Putamen (tissue), 1 donor: ENCODE results near the gene PTPRD.

ENCODE experiments used
- DNase-seq: peaks from one replicate; pipeline ENCODE4 v3.0.0-alpha.2; 2016; ENCODE audit warnings: low spot score

The PTPRD gene

GRCh38 chr9:8904771-8905515 lies 1707.9 kb downstream of the PTPRD start:
- DNase-seq: no peak

- DNase-seq: no peak
Measured at GRCh38 chr9:8903077-8903476, 1709.7 kb downstream of the PTPRD start.

- DNase-seq: no peak
Measured at GRCh38 chr9:8901146-8901545, 1711.7 kb downstream of the PTPRD start.

GRCh38 chr9:8899511-8899910 lies 1713.3 kb downstream of the PTPRD start:
- no peak for DNase-seq

- peak; percentile 84 for DNase-seq
Measured at GRCh38 chr9:8895861-8896224, 1717.0 kb downstream of the PTPRD start.

- DNase-seq: no peak
Measured at GRCh38 chr9:8895106-8895860, 1717.5 kb downstream of the PTPRD start.

GRCh38 chr9:8890695-8891094 lies 1722.1 kb downstream of the PTPRD start:
- no peak for DNase-seq

GRCh38 chr9:8889100-8889499 lies 1723.7 kb downstream of the PTPRD start:
- DNase-seq: no peak

- no peak for DNase-seq
Measured at GRCh38 chr9:8888591-8888990, 1724.2 kb downstream of the PTPRD start.

GRCh38 chr9:8887369-8887768 lies 1725.4 kb downstream of the PTPRD start:
- no peak for DNase-seq

- no peak for DNase-seq
Measured at GRCh38 chr9:8883321-8883720, 1729.5 kb downstream of the PTPRD start.

GRCh38 chr9:8880060-8880459 lies 1732.7 kb downstream of the PTPRD start:
- DNase-seq: no peak

GRCh38 chr9:8879284-8879683 lies 1733.5 kb downstream of the PTPRD start:
- DNase-seq: no peak

GRCh38 chr9:8877753-8878494 lies 1734.9 kb downstream of the PTPRD start:
- DNase-seq: peak; percentile 82

- DNase-seq: no peak
Measured at GRCh38 chr9:8876303-8876702, 1736.5 kb downstream of the PTPRD start.

- no peak for DNase-seq
Measured at GRCh38 chr9:8874482-8874881, 1738.3 kb downstream of the PTPRD start.

GRCh38 chr9:8872802-8873201 lies 1740.0 kb downstream of the PTPRD start:
- no peak for DNase-seq

- DNase-seq: peak; percentile 80
Measured at GRCh38 chr9:8871796-8872445, 1740.9 kb downstream of the PTPRD start.

GRCh38 chr9:8871396-8871795 lies 1741.4 kb downstream of the PTPRD start:
- DNase-seq: no peak

- DNase-seq: no peak
Measured at GRCh38 chr9:8869812-8870211, 1743.0 kb downstream of the PTPRD start.

GRCh38 chr9:8868632-8869031 lies 1744.2 kb downstream of the PTPRD start:
- DNase-seq: no peak

- no peak for DNase-seq
Measured at GRCh38 chr9:8867148-8867547, 1745.7 kb downstream of the PTPRD start.
